Measurements from ENCODE around the gene ESPL1.

ESPL1 gene

GRCh38 chr12:53259891-53260290, 8.2 kb upstream of the ESPL1 start:
- ChIA-PET CTCF (interaction anchor here (0.7 kb wide), 1 partner anchor 157 kb away, joined by 8 read pairs; no protein-coding TSS in a partner anchor), POLR2A (no interaction called here)

DNA sequence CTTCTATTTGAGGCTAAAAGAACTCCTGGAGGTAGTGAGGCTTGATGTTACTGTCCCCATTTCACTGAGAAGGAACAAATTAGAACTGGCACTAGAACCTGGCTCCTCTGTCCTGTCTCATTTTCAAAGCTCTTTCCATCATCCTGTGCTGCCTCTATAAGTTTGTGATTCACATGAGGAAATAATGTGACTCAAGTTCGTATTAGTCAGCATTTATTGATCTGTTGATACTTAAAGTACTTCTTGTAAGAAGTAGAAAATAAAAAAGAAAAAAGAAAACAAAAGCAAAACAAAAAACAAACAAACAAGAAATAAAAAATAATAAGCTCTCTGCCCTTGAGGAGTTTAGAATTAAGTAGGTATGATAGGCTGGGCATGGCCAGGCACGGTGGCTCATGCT, 2.3 kb upstream of the ESPL1 start:
- DNase-seq (ENCODE audit: extremely low spot score) = no peak
- no peak for TF ChIP-seq LEF1 (IDR thresholded peaks at IDR 0.05; ENCODE audit: borderline replicate concordance)
- TF ChIP-seq SP1 (IDR thresholded peaks at IDR 0.05) = no peak
- no peak for TF ChIP-seq ARNT (IDR thresholded peaks at IDR 0.05)
- no peak for TF ChIP-seq CTBP1 (IDR thresholded peaks at IDR 0.05; ENCODE audit: borderline replicate concordance)
- no peak for TF ChIP-seq BHLHE40 (IDR thresholded peaks at IDR 0.05; ENCODE audit: borderline replicate concordance)
- TF ChIP-seq FOXK2 (IDR thresholded peaks at IDR 0.05) = no peak
- no peak for TF ChIP-seq TARDBP (IDR thresholded peaks at IDR 0.05)
- TF ChIP-seq FOXM1 (IDR thresholded peaks at IDR 0.05; ENCODE audit: borderline replicate concordance) = no peak
- no peak for TF ChIP-seq SUZ12 (IDR thresholded peaks at IDR 0.05)
- ChIA-PET CTCF (interaction anchor here (1.1 to 6.1 kb wide), 2 partner anchors 12 to 52 kb away, joined by 3 to 70 read pairs; no protein-coding TSS in a partner anchor), POLR2A (interaction anchor here (0.9 to 1.2 kb wide), 2 partner anchors 55 to 85 kb away, joined by 3 read pairs; partner anchors contain the start of genes CSAD and ZNF740)

More at GRCh38 chr12:53259891-53260290, 8.2 kb upstream of the ESPL1 start:
- no peak for DNase-seq (ENCODE audit: extremely low spot score)
- TF ChIP-seq ZNF384 (IDR thresholded peaks at IDR 0.05) = no peak
- no peak for TF ChIP-seq SP1 (IDR thresholded peaks at IDR 0.05)
- TF ChIP-seq LEF1 (IDR thresholded peaks at IDR 0.05; ENCODE audit: borderline replicate concordance) = no peak
- TF ChIP-seq FOXA1 (IDR thresholded peaks at IDR 0.05) = no peak
- TF ChIP-seq L3MBTL2 (conservative IDR thresholded peaks at IDR 0.05) = no peak
- no peak for TF ChIP-seq SUZ12 (IDR thresholded peaks at IDR 0.05)
- no peak for TF ChIP-seq NFRKB (IDR thresholded peaks at IDR 0.05)
- no peak for TF ChIP-seq ARNT (IDR thresholded peaks at IDR 0.05)
- TF ChIP-seq HDGF (IDR thresholded peaks at IDR 0.05; ENCODE audit: borderline replicate concordance) = no peak
- TF ChIP-seq FOXM1 (IDR thresholded peaks at IDR 0.05; ENCODE audit: borderline replicate concordance) = no peak
- no peak for TF ChIP-seq CTBP1 (IDR thresholded peaks at IDR 0.05; ENCODE audit: borderline replicate concordance)
- TF ChIP-seq PKNOX1 (IDR thresholded peaks at IDR 0.05) = no peak
- no peak for TF ChIP-seq ELF4 (IDR thresholded peaks at IDR 0.05)
- TF ChIP-seq TARDBP (IDR thresholded peaks at IDR 0.05) = no peak

DNA sequence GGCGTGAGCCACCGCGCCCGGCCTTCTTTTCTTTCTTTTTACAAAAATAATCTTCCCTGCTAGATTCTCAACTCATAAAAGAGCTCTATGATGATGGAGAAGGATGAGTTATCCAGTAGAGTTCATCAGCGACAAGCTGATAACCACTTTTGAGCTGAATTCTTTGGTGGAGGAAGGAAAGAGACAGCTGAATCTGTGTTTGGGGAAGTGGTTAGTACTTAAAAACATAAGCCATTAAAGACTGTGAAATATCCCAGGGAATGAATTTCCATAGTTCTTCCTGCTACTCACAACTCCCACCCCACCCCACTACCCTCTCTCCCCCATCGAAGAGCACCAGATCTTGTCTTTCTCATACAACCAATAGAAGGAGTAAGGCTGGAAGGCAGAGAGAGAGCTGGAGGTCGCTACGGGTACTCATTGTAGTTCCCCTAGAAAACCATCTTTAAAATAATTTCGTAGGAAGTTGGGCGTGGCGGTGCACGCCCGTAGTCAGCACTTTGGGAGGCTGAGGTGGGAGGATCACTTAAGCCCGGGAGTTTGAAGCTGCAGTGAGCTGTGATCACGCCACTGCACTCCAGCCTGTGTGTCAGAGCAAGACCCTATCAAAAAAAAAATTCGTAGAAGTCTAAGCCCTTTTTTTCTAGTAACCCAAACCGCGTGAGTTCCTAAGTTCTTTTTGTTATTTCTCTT, 647 bp upstream of the ESPL1 start:
- CTCF ChIA-PET = interaction anchor here (0.6 to 6.1 kb wide), 17 partner anchors 9 to 220 kb away, joined by 3 to 70 read pairs (median 3); partner anchors contain the start of genes AAAS and PFDN5
- DNase-seq (ENCODE audit: extremely low spot score) = no peak
- POLR2A ChIA-PET = interaction anchor here (0.6 to 3.4 kb wide), 18 partner anchors 11 to 234 kb away, joined by 3 to 20 read pairs (median 6); partner anchors contain the start of genes AAAS, CSAD, PFDN5 and SPRYD3
- TF ChIP-seq TARDBP (IDR thresholded peaks at IDR 0.05) = no peak
- no peak for TF ChIP-seq FOXA1 (IDR thresholded peaks at IDR 0.05)
- no peak for TF ChIP-seq L3MBTL2 (conservative IDR thresholded peaks at IDR 0.05)
- no peak for TF ChIP-seq ZNF384 (IDR thresholded peaks at IDR 0.05)
- no peak for TF ChIP-seq NFRKB (IDR thresholded peaks at IDR 0.05)
- TF ChIP-seq BHLHE40 (IDR thresholded peaks at IDR 0.05; ENCODE audit: borderline replicate concordance) = no peak
- TF ChIP-seq ARNT (IDR thresholded peaks at IDR 0.05) = no peak
- no peak for TF ChIP-seq HDGF (IDR thresholded peaks at IDR 0.05; ENCODE audit: borderline replicate concordance)
- TF ChIP-seq LEF1 (IDR thresholded peaks at IDR 0.05; ENCODE audit: borderline replicate concordance) = no peak
- TF ChIP-seq CTBP1 (IDR thresholded peaks at IDR 0.05; ENCODE audit: borderline replicate concordance) = no peak
- no peak for TF ChIP-seq PKNOX1 (IDR thresholded peaks at IDR 0.05)
- TF ChIP-seq ELF4 (IDR thresholded peaks at IDR 0.05) = no peak
- no peak for TF ChIP-seq SP1 (IDR thresholded peaks at IDR 0.05)
- TF ChIP-seq FOXM1 (IDR thresholded peaks at IDR 0.05; ENCODE audit: borderline replicate concordance) = no peak
- no peak for TF ChIP-seq SUZ12 (IDR thresholded peaks at IDR 0.05)
- TF ChIP-seq FOXK2 (IDR thresholded peaks at IDR 0.05) = no peak

DNA sequence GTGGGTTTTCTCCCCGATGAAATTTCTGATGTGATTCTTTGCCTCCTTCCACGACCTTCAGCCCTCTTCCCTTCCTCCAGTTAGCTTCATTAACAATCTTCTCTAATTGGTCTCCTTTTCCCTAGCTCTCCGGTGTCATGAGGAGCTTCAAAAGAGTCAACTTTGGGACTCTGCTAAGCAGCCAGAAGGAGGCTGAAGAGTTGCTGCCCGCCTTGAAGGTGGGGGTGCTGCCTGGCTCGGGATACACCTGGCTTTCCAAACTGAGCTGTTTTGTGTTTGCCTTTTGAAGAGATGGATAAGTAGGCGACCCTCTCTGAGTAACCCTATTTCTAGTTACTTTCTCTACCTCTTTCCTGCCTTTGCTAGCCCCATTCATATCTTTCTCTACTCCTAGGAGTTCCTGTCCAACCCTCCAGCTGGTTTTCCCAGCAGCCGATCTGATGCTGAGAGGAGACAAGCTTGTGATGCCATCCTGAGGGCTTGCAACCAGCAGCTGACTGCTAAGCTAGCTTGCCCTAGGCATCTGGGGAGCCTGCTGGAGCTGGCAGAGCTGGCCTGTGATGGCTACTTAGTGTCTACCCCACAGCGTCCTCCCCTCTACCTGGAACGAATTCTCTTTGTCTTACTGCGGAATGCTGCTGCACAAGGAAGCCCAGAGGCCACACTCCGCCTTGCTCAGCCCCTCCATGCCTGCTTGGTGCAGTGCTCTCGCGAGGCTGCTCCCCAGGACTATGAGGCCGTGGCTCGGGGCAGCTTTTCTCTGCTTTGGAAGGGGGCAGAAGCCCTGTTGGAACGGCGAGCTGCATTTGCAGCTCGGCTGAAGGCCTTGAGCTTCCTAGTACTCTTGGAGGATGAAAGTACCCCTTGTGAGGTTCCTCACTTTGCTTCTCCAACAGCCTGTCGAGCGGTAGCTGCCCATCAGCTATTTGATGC, 797 bp downstream of the ESPL1 start:
- ChIA-PET POLR2A (interaction anchor here (0.8 to 3.4 kb wide), 18 partner anchors 10 to 190 kb away, joined by 3 to 20 read pairs (median 6); partner anchors contain the start of genes AAAS, CSAD, MYG1 and PFDN5), CTCF (interaction anchor here (1.2 to 6.1 kb wide), 3 partner anchors 10 to 55 kb away, joined by 3 to 70 read pairs (median 5); partner anchors contain the start of gene AAAS)
- DNase-seq (ENCODE audit: extremely low spot score) = no peak
- TF ChIP-seq ARNT (IDR thresholded peaks at IDR 0.05) (no peak), FOXK2 (IDR thresholded peaks at IDR 0.05) (no peak), BHLHE40 (IDR thresholded peaks at IDR 0.05; ENCODE audit: borderline replicate concordance) (no peak), HDGF (IDR thresholded peaks at IDR 0.05; ENCODE audit: borderline replicate concordance) (no peak), L3MBTL2 (conservative IDR thresholded peaks at IDR 0.05) (no peak), CTBP1 (IDR thresholded peaks at IDR 0.05; ENCODE audit: borderline replicate concordance) (no peak), LEF1 (IDR thresholded peaks at IDR 0.05; ENCODE audit: borderline replicate concordance) (no peak), NFRKB (IDR thresholded peaks at IDR 0.05) (no peak), FOXM1 (IDR thresholded peaks at IDR 0.05; ENCODE audit: borderline replicate concordance) (no peak), TARDBP (IDR thresholded peaks at IDR 0.05) (no peak), ELF4 (IDR thresholded peaks at IDR 0.05) (no peak), SUZ12 (IDR thresholded peaks at IDR 0.05) (no peak), FOXA1 (IDR thresholded peaks at IDR 0.05) (no peak), SP1 (IDR thresholded peaks at IDR 0.05) (no peak), ZNF384 (IDR thresholded peaks at IDR 0.05) (no peak), PKNOX1 (IDR thresholded peaks at IDR 0.05) (no peak)
